Measurements from ENCODE around the gene PPP2CA.

- TF ChIP-seq CTCF (IDR thresholded peaks at IDR 0.05) (no peak), POLR2A (IDR thresholded peaks at IDR 0.05) (no peak)
Measured at GRCh38 chr5:134162592-134162991, 63.3 kb downstream of the PPP2CA start.
